ENCODE data around the gene MRNIP. TPM values are rescaled to one million over a fixed set of nuclear protein-coding genes. Genes with fewer than 3 reads are reported as not detected.

Gene MRNIP
- total RNA-seq, 4 donors from 2014 or later, result 6.9 to 21.9 (median 10.7) TPM

DNA sequence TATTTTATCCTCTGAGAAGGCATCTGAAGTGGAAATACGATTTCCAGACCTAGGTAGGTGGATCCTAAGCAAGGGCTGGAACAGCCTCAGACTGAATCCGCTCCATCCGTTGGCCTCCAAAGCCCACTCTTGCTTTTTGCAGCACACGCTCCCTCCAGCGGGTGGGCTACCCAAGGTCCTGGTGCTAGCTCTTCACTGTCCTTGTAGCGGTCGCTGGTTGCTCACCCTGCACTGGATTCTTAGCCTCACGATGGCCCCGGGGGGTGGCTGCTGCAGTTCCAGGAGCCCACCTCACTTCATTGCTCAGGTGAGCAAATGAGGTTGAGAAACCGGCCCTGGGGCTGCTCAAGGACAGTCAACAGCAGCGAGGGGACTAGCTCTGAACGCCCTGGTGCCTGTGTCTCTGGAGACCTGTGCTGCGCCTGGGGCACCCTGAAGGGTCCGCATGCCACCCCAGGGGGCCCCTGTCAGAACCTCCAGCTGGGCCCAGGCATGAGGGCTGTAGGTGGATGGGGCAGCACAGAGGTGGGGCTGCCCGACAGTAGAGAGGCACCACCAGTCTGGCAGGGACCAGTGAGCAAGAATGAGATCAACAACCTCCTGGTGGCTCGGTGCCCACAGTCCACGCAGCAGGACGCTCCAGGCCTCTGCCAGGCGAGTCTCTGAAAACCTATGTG is 56.3 kb downstream of the MRNIP start:
- Histone ChIP-seq H3K36me3 (peaks cover 21 to 44% (median 29%) of the 10 kb centered on the region in 3 donors), H3K27me3 (no peaks in the 10 kb centered on the region), H3K9me3 (no peaks in the 10 kb centered on the region), H3K4me3 (no peak overlapping the region), H3K4me1 (peaks cover 41 to 56% (median 44%) of the 10 kb centered on the region in 3 donors), H3K27ac (peak overlapping the region in 2 of 4 donors; percentile 16 to 42)
- DNase-seq, result no peak
- TF ChIP-seq POLR2A (IDR thresholded peaks at IDR 0.05), result no peak
- no peak for TF ChIP-seq CTCF (IDR thresholded peaks at IDR 0.05)
- WGBS, 2 donors, result 78 to 83% methylated on average over 6 to 11 of the region's 19 CpGs
- intact Hi-C loops (cut with DNase I), result no loop called here

DNA sequence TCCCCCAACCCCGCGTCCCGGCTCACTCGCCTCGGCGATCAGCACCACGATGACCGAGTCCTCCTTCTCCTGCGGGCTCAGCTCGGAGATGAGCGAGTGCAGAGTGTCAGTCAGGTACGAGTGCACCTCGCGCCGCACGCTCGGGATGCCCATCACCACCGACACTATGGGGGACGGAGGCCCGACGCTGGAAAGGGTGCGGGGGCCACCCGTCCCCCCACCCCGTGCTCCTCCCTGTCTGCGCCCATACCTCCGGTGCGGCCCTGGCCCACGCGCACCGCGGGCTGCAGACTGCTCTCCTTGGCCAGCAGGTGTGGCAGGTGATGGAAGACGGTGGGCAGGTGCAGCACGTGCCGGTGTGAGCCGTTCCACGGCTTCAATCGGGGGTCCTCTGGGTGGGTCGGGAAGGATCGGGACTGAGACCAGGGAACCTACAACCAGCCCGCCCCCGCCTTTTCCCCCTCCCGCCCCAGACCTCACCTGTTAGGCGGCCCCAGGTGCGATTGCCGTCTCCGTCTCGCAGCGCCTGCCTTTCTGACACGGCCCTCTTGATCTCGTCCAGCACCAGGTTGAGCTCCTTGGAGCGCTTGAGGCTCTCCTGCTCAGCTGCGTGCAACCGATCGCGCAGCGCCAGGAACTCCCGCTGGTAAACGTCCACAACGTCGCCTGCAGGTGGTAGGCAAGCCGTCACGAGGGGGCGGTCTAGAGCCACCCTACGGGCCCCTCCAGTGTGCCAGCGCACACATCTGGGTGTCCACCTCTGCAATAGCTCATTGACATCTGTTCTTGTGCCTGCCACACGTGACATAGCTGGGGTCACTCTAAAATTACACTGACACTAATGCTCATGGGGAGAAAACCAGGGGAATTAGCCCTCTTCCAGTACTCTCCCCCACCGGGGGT is 57.1 kb downstream of the MRNIP start:
- TF ChIP-seq CTCF (IDR thresholded peaks at IDR 0.05) (peak; percentile 39 to 76 (median 66)), POLR2A (IDR thresholded peaks at IDR 0.05) (no peak)
- Histone ChIP-seq H3K4me3 (no peak overlapping the region), H3K4me1 (peaks cover 40 to 61% (median 52%) of the 10 kb centered on the region in 3 donors), H3K36me3 (peaks cover 21 to 48% (median 30%) of the 10 kb centered on the region in 3 donors), H3K27ac (no peak overlapping the region), H3K9me3 (no peaks in the 10 kb centered on the region), H3K27me3 (no peaks in the 10 kb centered on the region)
- WGBS, 2 donors, result 44 to 67% methylated on average over 11 to 31 of the region's 67 CpGs
- peak; percentile 41 for DNase-seq
- intact Hi-C loops (cut with DNase I), result no loop called here

- DNase-seq, result no peak
- Histone ChIP-seq H3K27ac (no peak overlapping the region), H3K4me1 (peaks cover 44 to 68% (median 54%) of the 10 kb centered on the region in 3 donors), H3K27me3 (no peaks in the 10 kb centered on the region), H3K4me3 (no peak overlapping the region), H3K9me3 (no peaks in the 10 kb centered on the region), H3K36me3 (peaks cover 21 to 48% (median 30%) of the 10 kb centered on the region in 3 donors)
- 91 to 93% methylated on average over 2 to 4 of the region's 12 CpGs for WGBS, 2 donors
- intact Hi-C loops (cut with DNase I), result no loop called here
- no peak for TF ChIP-seq POLR2A (IDR thresholded peaks at IDR 0.05)
- TF ChIP-seq CTCF (IDR thresholded peaks at IDR 0.05), result no peak
Observed at GRCh38 chr5:179800696-179801201, 57.9 kb downstream of the MRNIP start.

DNA sequence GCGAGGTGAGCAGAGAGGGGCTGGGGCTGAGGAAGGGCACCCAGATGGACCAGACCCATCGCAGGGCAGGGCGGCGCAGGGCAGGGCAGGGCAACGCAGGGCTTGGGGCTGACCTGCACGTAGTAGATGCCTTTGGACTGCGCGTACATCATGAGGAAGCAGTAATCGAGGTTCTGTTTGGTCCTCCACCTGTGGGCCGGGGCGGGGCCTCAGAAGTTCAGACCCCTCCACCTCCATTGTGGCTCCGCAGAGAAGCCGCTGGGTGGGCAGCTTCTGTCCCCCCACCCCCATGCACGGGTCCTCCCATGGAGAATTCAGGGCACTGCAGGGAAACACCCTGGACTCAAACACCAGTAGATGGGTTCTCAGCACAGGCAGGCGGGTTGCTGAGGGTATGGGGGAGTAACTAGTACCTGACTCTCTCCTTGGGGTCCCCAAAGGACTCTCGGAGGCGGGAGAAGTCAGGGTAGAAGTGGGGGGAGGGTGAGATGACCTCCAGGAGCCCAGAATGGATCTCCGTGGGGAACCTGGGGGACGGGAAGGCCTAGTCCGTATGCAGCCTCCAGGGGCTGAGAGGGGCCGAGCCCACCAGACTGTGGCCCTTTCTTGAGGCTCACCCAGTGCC is 58.4 kb downstream of the MRNIP start:
- Histone ChIP-seq H3K36me3 (peaks cover 21 to 48% (median 30%) of the 10 kb centered on the region in 3 donors), H3K4me1 (peaks cover 45 to 68% (median 54%) of the 10 kb centered on the region in 3 donors), H3K9me3 (no peaks in the 10 kb centered on the region), H3K4me3 (no peak overlapping the region), H3K27me3 (no peaks in the 10 kb centered on the region), H3K27ac (no peak overlapping the region)
- DNase-seq, result no peak
- intact Hi-C loops (cut with DNase I), result no loop called here
- TF ChIP-seq POLR2A (IDR thresholded peaks at IDR 0.05), result no peak
- TF ChIP-seq CTCF (IDR thresholded peaks at IDR 0.05), result no peak
- WGBS, 2 donors, result 85 to 93% methylated on average over 4 to 15 of the region's 21 CpGs
